Measurements from ENCODE around the gene ATG9B. TPM values are rescaled to one million over a fixed set of nuclear protein-coding genes. Genes with fewer than 3 reads are reported as not detected.

The ATG9B gene
- total RNA-seq, 1 experiment from 2014 or later, result 13.7 TPM

GRCh38 chr7:151064454-151064853, 40.2 kb upstream of the ATG9B start:
- BruUV-seq (replicated peaks), result no TSS peak
- Histone ChIP-seq H3K27ac (no peak overlapping the region), H3K4me1 (replicated peaks; ENCODE audit: insufficient read depth) (peaks cover 36% of the 10 kb centered on the region), H3K79me2 (ENCODE audit: low read depth) (peaks cover 42% of the 10 kb centered on the region), H3K9me3 (ENCODE audit: insufficient read depth, low read depth) (no peaks in the 10 kb centered on the region), H4K20me1 (ENCODE audit: insufficient read depth) (peaks cover 23% of the 10 kb centered on the region), H3K36me3 (ENCODE audit: low read depth) (peaks cover 18% of the 10 kb centered on the region), H3K27me3 (ENCODE audit: insufficient read depth, low read depth) (no peaks in the 10 kb centered on the region), H3K4me3 (no peak overlapping the region), H2AFZ (no peak overlapping the region), H3K4me2 (no peak overlapping the region), H3K9me2 (ENCODE audit: insufficient read depth) (no peaks in the 10 kb centered on the region), H3F3A (ENCODE audit: insufficient read depth, low read depth) (peaks cover 28% of the 10 kb centered on the region; the same call in 1 of the 2 replicates)
- CTCF ChIA-PET, result no interaction called here
- intact Hi-C loops (cut with micrococcal nuclease; ENCODE audit: unreplicated experiment), result no loop called here
- TF ChIP-seq EZH2 (IDR thresholded peaks at IDR 0.05; ENCODE audit: low read depth), result no peak
- TF ChIP-seq CTCF (conservative IDR thresholded peaks at IDR 0.05), result no peak
- POLR2A ChIA-PET (ENCODE audit: unreplicated experiment), result no interaction called here
- no peak for DNase-seq

GRCh38 chr7:151063212-151063561, 38.9 kb upstream of the ATG9B start:
- no peaks in the 10 kb centered on the region for H3K27me3 ChIP-seq (ENCODE audit: insufficient read depth, low read depth)
- peaks cover 10% of the 10 kb centered on the region; the same call in 1 of the 2 replicates for H3K36me3 ChIP-seq (ENCODE audit: low read depth)
- peak; percentile 71 to 82 for DNase-seq
- H3F3A ChIP-seq (ENCODE audit: insufficient read depth, low read depth), result peaks cover 37% of the 10 kb centered on the region; the same call in 1 of the 2 replicates
- H4K20me1 ChIP-seq (ENCODE audit: insufficient read depth), result peaks cover 23% of the 10 kb centered on the region
- peak overlapping the region; percentile 59; the same call in 1 of the 2 replicates for H3K4me3 ChIP-seq
- peaks cover 43% of the 10 kb centered on the region for H3K79me2 ChIP-seq (ENCODE audit: low read depth)
- POLR2A ChIA-PET (ENCODE audit: unreplicated experiment), result interaction anchor here (0.6 to 0.8 kb wide), 2 partner anchors 18 to 23 kb away, joined by 3 read pairs; partner anchors contain the start of genes AGAP3 and FASTK
- peaks cover 45% of the 10 kb centered on the region for H3K4me1 ChIP-seq (replicated peaks; ENCODE audit: insufficient read depth)
- intact Hi-C loops (cut with micrococcal nuclease; ENCODE audit: unreplicated experiment), result no loop called here
- H3K27ac ChIP-seq, result peak overlapping the region; percentile 85
- CTCF ChIA-PET, result interaction anchor here (0.6 to 1.1 kb wide), 5 partner anchors 14 to 626 kb away, joined by 4 to 8 read pairs (median 4); partner anchors contain the start of genes ABCB8 and TMUB1
- no peaks in the 10 kb centered on the region for H3K9me3 ChIP-seq (ENCODE audit: insufficient read depth, low read depth)
- H3K9me2 ChIP-seq (ENCODE audit: insufficient read depth), result no peaks in the 10 kb centered on the region
- no peak for TF ChIP-seq CTCF (conservative IDR thresholded peaks at IDR 0.05)
- no peak for TF ChIP-seq EZH2 (IDR thresholded peaks at IDR 0.05; ENCODE audit: low read depth)
- peak overlapping the region; percentile 93 for H3K4me2 ChIP-seq
- no peak overlapping the region for H2AFZ ChIP-seq
- BruUV-seq (replicated peaks), result no TSS peak

GRCh38 chr7:151062399-151063211, 38.3 kb upstream of the ATG9B start:
- DNase-seq, result peak; percentile 72 to 73

More at GRCh38 chr7:151062399-151063211, 38.3 kb upstream of the ATG9B start:
- ChIA-PET POLR2A (ENCODE audit: unreplicated experiment) (interaction anchor here (0.5 to 0.8 kb wide), 3 partner anchors 18 to 37 kb away, joined by 3 to 8 read pairs (median 4); partner anchors contain the start of gene FASTK), CTCF (interaction anchor here (0.6 to 1.2 kb wide), 10 partner anchors 14 to 700 kb away, joined by 3 to 12 read pairs (median 6); partner anchors contain the start of gene ABCB8)
- H3K27me3 ChIP-seq (ENCODE audit: insufficient read depth, low read depth), result no peaks in the 10 kb centered on the region
- peak overlapping the region; percentile 85 for H3K27ac ChIP-seq
- intact Hi-C loops (cut with micrococcal nuclease; ENCODE audit: unreplicated experiment), result no loop called here
- no TSS peak for BruUV-seq (replicated peaks)
- H3K4me2 ChIP-seq, result peak overlapping the region; percentile 93
- H3K4me3 ChIP-seq, result peak overlapping the region; percentile 59
- H3K9me3 ChIP-seq (ENCODE audit: insufficient read depth, low read depth), result no peaks in the 10 kb centered on the region
- H4K20me1 ChIP-seq (ENCODE audit: insufficient read depth), result peaks cover 23% of the 10 kb centered on the region
- H2AFZ ChIP-seq, result no peak overlapping the region
- peaks cover 43% of the 10 kb centered on the region for H3K79me2 ChIP-seq (ENCODE audit: low read depth)
- no peak for TF ChIP-seq EZH2 (IDR thresholded peaks at IDR 0.05; ENCODE audit: low read depth)
- no peak for TF ChIP-seq CTCF (conservative IDR thresholded peaks at IDR 0.05)
- no peaks in the 10 kb centered on the region for H3K9me2 ChIP-seq (ENCODE audit: insufficient read depth)
- H3F3A ChIP-seq (ENCODE audit: insufficient read depth, low read depth), result peaks cover 37% of the 10 kb centered on the region; the same call in 1 of the 2 replicates
- H3K36me3 ChIP-seq (ENCODE audit: low read depth), result peaks cover 10% of the 10 kb centered on the region; the same call in 1 of the 2 replicates
- H3K4me1 ChIP-seq (replicated peaks; ENCODE audit: insufficient read depth), result peaks cover 45% of the 10 kb centered on the region
